ENCODE results near the gene ESPL1.
A peak's percentile ranks its signal among the peaks of the same experiment; 100 is the strongest.

ESPL1 gene

GRCh38 chr12:53224061-53224896 lies 43.8 kb upstream of the ESPL1 start:
- H3K4me1 ChIP-seq (ENCODE audit: control insufficient read depth, insufficient read depth, low read length), result peaks cover 38% of the 10 kb centered on the region
- H3K4me3 ChIP-seq (ENCODE audit: low read depth, low read length), result 0 out of 2 replicates have a peak overlapping the region, but pooled peaks have one; percentile 3
- H3K27ac ChIP-seq (ENCODE audit: low read depth, low read length), result no peak overlapping the region
- no peaks in the 10 kb centered on the region for H3K9me3 ChIP-seq (ENCODE audit: control insufficient read depth, insufficient read depth, low read length)
- H3K9ac ChIP-seq (ENCODE audit: low read depth, low read length), result no peak overlapping the region
- peaks cover 5% of the 10 kb centered on the region for H3K27me3 ChIP-seq (ENCODE audit: control insufficient read depth, insufficient read depth, low read length)
- peaks cover 5% of the 10 kb centered on the region; the same call in 1 of the 2 replicates for H3K36me3 ChIP-seq (ENCODE audit: control insufficient read depth, insufficient read depth, low read length)

DNA sequence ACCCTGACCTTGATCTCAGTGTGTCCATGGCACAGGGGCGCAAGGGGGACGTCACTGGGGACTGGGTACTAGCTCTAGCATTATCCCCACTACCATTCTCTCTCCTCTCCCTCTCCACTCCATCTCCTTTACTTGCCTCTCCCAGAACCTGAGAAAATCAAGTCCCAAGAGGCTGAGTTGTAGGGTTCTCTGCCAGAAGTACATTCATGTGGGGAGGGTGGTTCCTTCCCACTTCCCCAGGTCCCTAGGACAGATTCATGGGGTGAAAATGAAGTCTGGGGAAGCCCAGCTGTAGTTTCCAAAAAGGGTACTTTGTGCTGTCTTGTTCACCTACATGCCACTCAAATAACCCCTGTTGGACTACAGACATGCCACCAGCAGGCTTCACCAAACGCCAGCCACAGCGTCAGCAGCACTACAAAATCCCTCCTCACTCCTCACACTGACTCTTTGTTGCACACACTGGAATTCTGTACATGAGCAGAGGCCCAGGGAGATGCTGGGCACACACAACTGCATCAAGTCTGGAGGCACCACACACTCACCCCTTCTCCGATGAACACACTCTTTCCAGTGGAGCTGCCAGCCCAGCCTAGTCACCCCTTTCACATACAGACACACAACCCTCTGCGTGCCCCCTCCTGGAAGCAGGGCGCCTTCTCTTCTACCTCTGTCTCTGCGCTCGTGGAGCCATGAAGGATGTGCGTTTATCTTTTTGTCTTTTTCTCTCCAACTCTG lies 43.0 kb upstream of the ESPL1 start:
- Histone ChIP-seq H3K4me3 (ENCODE audit: low read depth, low read length) (no peak overlapping the region), H3K4me1 (ENCODE audit: control insufficient read depth, insufficient read depth, low read length) (peaks cover 45% of the 10 kb centered on the region)

GRCh38 chr12:53225635-53226424 lies 42.3 kb upstream of the ESPL1 start:
- no peak overlapping the region for H3K27ac ChIP-seq (ENCODE audit: low read depth, low read length)
- no peaks in the 10 kb centered on the region for H3K9me3 ChIP-seq (ENCODE audit: control insufficient read depth, insufficient read depth, low read length)
- H3K27me3 ChIP-seq (ENCODE audit: control insufficient read depth, insufficient read depth, low read length), result no peaks in the 10 kb centered on the region; the same call in 1 of the 2 replicates
- H3K36me3 ChIP-seq (ENCODE audit: control insufficient read depth, insufficient read depth, low read length), result peaks cover 5% of the 10 kb centered on the region; the same call in 1 of the 2 replicates
- H3K4me1 ChIP-seq (ENCODE audit: control insufficient read depth, insufficient read depth, low read length), result peaks cover 50% of the 10 kb centered on the region
- no peak overlapping the region for H3K9ac ChIP-seq (ENCODE audit: low read depth, low read length)
- H3K4me3 ChIP-seq (ENCODE audit: low read depth, low read length), result no peak overlapping the region

More for the DNA sequence above, 43.0 kb upstream of the ESPL1 start:
- Histone ChIP-seq H3K27ac (ENCODE audit: low read depth, low read length) (no peak overlapping the region), H3K27me3 (ENCODE audit: control insufficient read depth, insufficient read depth, low read length) (no peaks in the 10 kb centered on the region), H3K9me3 (ENCODE audit: control insufficient read depth, insufficient read depth, low read length) (no peaks in the 10 kb centered on the region), H3K9ac (ENCODE audit: low read depth, low read length) (no peak overlapping the region), H3K36me3 (ENCODE audit: control insufficient read depth, insufficient read depth, low read length) (peaks cover 5% of the 10 kb centered on the region; the same call in 1 of the 2 replicates)

- H3K4me3 ChIP-seq (ENCODE audit: low read depth, low read length), result no peak overlapping the region
- H3K9me3 ChIP-seq (ENCODE audit: control insufficient read depth, insufficient read depth, low read length), result no peaks in the 10 kb centered on the region
- no peak overlapping the region for H3K27ac ChIP-seq (ENCODE audit: low read depth, low read length)
- H3K27me3 ChIP-seq (ENCODE audit: control insufficient read depth, insufficient read depth, low read length), result no peaks in the 10 kb centered on the region; the same call in 1 of the 2 replicates
- peaks cover 56% of the 10 kb centered on the region for H3K4me1 ChIP-seq (ENCODE audit: control insufficient read depth, insufficient read depth, low read length)
- H3K9ac ChIP-seq (ENCODE audit: low read depth, low read length), result no peak overlapping the region
- peaks cover 5% of the 10 kb centered on the region; the same call in 1 of the 2 replicates for H3K36me3 ChIP-seq (ENCODE audit: control insufficient read depth, insufficient read depth, low read length)
These were observed 41.3 kb upstream of the ESPL1 start for GRCh38 chr12:53226815-53227214.

GRCh38 chr12:53227341-53227740 lies 40.8 kb upstream of the ESPL1 start:
- Histone ChIP-seq H3K36me3 (ENCODE audit: control insufficient read depth, insufficient read depth, low read length) (peaks cover 5% of the 10 kb centered on the region; the same call in 1 of the 2 replicates), H3K9ac (ENCODE audit: low read depth, low read length) (no peak overlapping the region), H3K4me1 (ENCODE audit: control insufficient read depth, insufficient read depth, low read length) (peaks cover 52% of the 10 kb centered on the region)

DNA sequence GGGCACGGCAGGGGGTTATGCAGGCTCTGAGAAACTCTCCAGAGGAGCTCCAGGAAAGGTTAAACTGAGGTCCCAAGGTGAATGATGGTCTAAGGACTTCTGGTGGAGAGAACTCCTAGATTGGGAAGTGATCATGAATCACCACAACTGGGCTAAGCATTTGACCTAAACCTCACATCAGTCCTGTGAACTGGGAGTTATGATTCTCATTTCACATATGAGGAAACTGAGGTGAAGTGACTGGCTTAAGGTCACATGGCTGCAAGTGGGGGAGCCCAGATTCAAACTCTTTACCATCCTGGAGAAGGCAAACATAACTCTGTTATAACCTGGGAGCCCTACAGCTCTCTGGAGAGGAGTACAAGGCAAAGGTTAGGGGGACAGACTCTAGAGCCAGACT lies 40.3 kb upstream of the ESPL1 start:
- no peaks in the 10 kb centered on the region for H3K9me3 ChIP-seq (ENCODE audit: control insufficient read depth, insufficient read depth, low read length)
- peaks cover 5% of the 10 kb centered on the region; the same call in 1 of the 2 replicates for H3K36me3 ChIP-seq (ENCODE audit: control insufficient read depth, insufficient read depth, low read length)
- no peaks in the 10 kb centered on the region; the same call in 1 of the 2 replicates for H3K27me3 ChIP-seq (ENCODE audit: control insufficient read depth, insufficient read depth, low read length)
- H3K9ac ChIP-seq (ENCODE audit: low read depth, low read length), result no peak overlapping the region
- H3K4me1 ChIP-seq (ENCODE audit: control insufficient read depth, insufficient read depth, low read length), result peaks cover 51% of the 10 kb centered on the region
- H3K4me3 ChIP-seq (ENCODE audit: low read depth, low read length), result no peak overlapping the region
- H3K27ac ChIP-seq (ENCODE audit: low read depth, low read length), result no peak overlapping the region

More at GRCh38 chr12:53227341-53227740, 40.8 kb upstream of the ESPL1 start:
- no peaks in the 10 kb centered on the region; the same call in 1 of the 2 replicates for H3K27me3 ChIP-seq (ENCODE audit: control insufficient read depth, insufficient read depth, low read length)
- H3K4me3 ChIP-seq (ENCODE audit: low read depth, low read length), result no peak overlapping the region
- no peaks in the 10 kb centered on the region for H3K9me3 ChIP-seq (ENCODE audit: control insufficient read depth, insufficient read depth, low read length)
- H3K27ac ChIP-seq (ENCODE audit: low read depth, low read length), result no peak overlapping the region

GRCh38 chr12:53229454-53229853 lies 38.6 kb upstream of the ESPL1 start:
- no peaks in the 10 kb centered on the region for H3K9me3 ChIP-seq (ENCODE audit: control insufficient read depth, insufficient read depth, low read length)
- H3K4me3 ChIP-seq (ENCODE audit: low read depth, low read length), result no peak overlapping the region
- no peaks in the 10 kb centered on the region; the same call in 1 of the 2 replicates for H3K27me3 ChIP-seq (ENCODE audit: control insufficient read depth, insufficient read depth, low read length)
- peaks cover 51% of the 10 kb centered on the region for H3K4me1 ChIP-seq (ENCODE audit: control insufficient read depth, insufficient read depth, low read length)
- no peak overlapping the region for H3K27ac ChIP-seq (ENCODE audit: low read depth, low read length)
- no peak overlapping the region for H3K9ac ChIP-seq (ENCODE audit: low read depth, low read length)
- H3K36me3 ChIP-seq (ENCODE audit: control insufficient read depth, insufficient read depth, low read length), result peaks cover 5% of the 10 kb centered on the region; the same call in 1 of the 2 replicates

DNA sequence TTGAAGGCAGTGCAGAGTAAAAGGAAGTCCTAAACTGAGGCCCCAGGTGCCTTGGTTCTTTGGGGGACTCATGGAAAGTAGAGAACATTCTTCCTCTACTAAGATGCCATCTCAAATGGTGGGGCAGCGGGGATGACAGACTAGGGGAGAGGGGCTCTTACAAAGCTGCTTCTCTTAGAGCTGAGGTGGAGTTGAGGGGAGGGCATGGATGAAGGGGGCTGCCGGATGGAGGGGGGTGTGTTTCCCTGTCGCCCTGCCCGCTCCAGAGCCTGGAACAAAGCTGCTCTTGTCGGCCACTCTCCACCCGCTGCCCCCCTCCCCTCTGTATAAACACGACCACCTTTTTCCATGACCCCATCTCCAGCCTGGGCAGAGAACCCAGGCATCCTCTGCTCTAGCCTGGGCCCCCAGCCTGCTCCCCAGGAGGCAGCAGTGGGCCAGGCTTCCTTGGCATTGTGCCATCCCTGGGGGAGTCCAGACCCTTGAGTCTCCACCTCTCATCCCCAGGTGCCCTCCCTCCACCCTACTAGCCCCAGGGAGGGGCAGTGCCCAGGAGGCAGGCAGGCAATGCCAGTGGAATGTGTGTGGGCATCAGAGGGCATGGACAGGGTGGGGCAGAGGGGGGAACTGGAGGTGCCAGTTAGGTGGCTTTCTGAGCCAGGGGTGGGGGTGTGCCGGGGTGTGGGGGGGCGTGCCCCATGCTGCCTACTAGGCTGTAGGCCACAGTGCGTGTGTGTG lies 37.8 kb upstream of the ESPL1 start:
- no peak overlapping the region for H3K9ac ChIP-seq (ENCODE audit: low read depth, low read length)
- H3K4me1 ChIP-seq (ENCODE audit: control insufficient read depth, insufficient read depth, low read length), result peaks cover 52% of the 10 kb centered on the region
- H3K9me3 ChIP-seq (ENCODE audit: control insufficient read depth, insufficient read depth, low read length), result no peaks in the 10 kb centered on the region
- no peak overlapping the region for H3K4me3 ChIP-seq (ENCODE audit: low read depth, low read length)
- no peak overlapping the region for H3K27ac ChIP-seq (ENCODE audit: low read depth, low read length)
- no peaks in the 10 kb centered on the region; the same call in 1 of the 2 replicates for H3K27me3 ChIP-seq (ENCODE audit: control insufficient read depth, insufficient read depth, low read length)
- peaks cover 5% of the 10 kb centered on the region; the same call in 1 of the 2 replicates for H3K36me3 ChIP-seq (ENCODE audit: control insufficient read depth, insufficient read depth, low read length)

DNA sequence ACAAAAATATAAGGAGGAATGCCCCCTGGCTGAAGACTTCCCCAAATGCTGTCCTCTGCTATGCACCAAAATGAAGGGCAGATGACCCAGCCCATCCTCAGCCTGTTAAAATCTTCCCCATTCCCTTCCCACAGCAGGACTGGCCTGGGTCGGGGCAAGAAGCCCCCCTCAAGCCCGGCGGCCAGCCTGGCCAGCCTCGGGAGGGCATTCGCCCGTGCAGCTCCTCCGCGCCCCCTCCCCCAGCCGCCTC lies 36.5 kb upstream of the ESPL1 start:
- Histone ChIP-seq H3K9me3 (ENCODE audit: control insufficient read depth, insufficient read depth, low read length) (no peaks in the 10 kb centered on the region), H3K9ac (ENCODE audit: low read depth, low read length) (no peak overlapping the region; the same call in 1 of the 2 replicates), H3K27me3 (ENCODE audit: control insufficient read depth, insufficient read depth, low read length) (no peaks in the 10 kb centered on the region; the same call in 1 of the 2 replicates), H3K4me1 (ENCODE audit: control insufficient read depth, insufficient read depth, low read length) (peaks cover 58% of the 10 kb centered on the region), H3K27ac (ENCODE audit: low read depth, low read length) (no peak overlapping the region), H3K36me3 (ENCODE audit: control insufficient read depth, insufficient read depth, low read length) (peaks cover 5% of the 10 kb centered on the region; the same call in 1 of the 2 replicates), H3K4me3 (ENCODE audit: low read depth, low read length) (peak overlapping the region; percentile 70)

All from HUES48 (cell line).